GM20431 (cell line): ENCODE data around the gene PAM.
"Not testable (repeated sequence)": the region's sequence is repeated elsewhere in the genome, so short reads cannot be mapped to it uniquely, and the experiment has no call there.

Experiments
- in situ Hi-C: fragments of 300-500 bp; cut with MseI, MboI; formaldehyde crosslinking; loops from one replicate; pipeline ENCODE4 v1.15.0; 2020; ENCODE audit warnings: low sequenced_read_pairs; ENCODE audit not compliant: unreplicated experiment

The PAM gene

GRCh38 chr5:103021314-103021713 lies 266.2 kb downstream of the PAM start:
- in situ Hi-C loops = no loop called here

GRCh38 chr5:103027267-103027666 lies 272.2 kb downstream of the PAM start:
- in situ Hi-C loops = no loop called here

- in situ Hi-C loops = no loop called here
Observed at GRCh38 chr5:103031607-103032006, 276.5 kb downstream of the PAM start.

GRCh38 chr5:103033696-103034095 lies 278.6 kb downstream of the PAM start:
- in situ Hi-C loops = no loop called here

GRCh38 chr5:103034662-103035392 lies 279.7 kb downstream of the PAM start:
- in situ Hi-C loops = no loop called here

- in situ Hi-C loops = no loop called here
Observed at GRCh38 chr5:103035701-103036100, 280.6 kb downstream of the PAM start.

GRCh38 chr5:103036601-103037000 lies 281.5 kb downstream of the PAM start:
- in situ Hi-C loops = no loop called here

GRCh38 chr5:103037673-103038455 lies 282.8 kb downstream of the PAM start:
- in situ Hi-C loops = no loop called here

GRCh38 chr5:103041071-103041676 lies 286.1 kb downstream of the PAM start:
- in situ Hi-C loops = no loop called here

- in situ Hi-C loops = not testable (repeated sequence)
Observed at GRCh38 chr5:103046706-103047105, 291.6 kb downstream of the PAM start.

- in situ Hi-C loops = no loop called here
Observed at GRCh38 chr5:103057208-103058130, 302.4 kb downstream of the PAM start.

GRCh38 chr5:103059525-103059924 lies 304.4 kb downstream of the PAM start:
- in situ Hi-C loops = no loop called here

- in situ Hi-C loops = no loop called here
Observed at GRCh38 chr5:103060424-103060954, 305.4 kb downstream of the PAM start.

GRCh38 chr5:103066326-103066725 lies 311.2 kb downstream of the PAM start:
- in situ Hi-C loops = no loop called here

GRCh38 chr5:103073500-103073899 lies 318.4 kb downstream of the PAM start:
- in situ Hi-C loops = not testable (repeated sequence)

- in situ Hi-C loops = no loop called here
Observed at GRCh38 chr5:103075442-103075841, 320.3 kb downstream of the PAM start.
